Measurements from ENCODE around the gene PSME3IP1. TPM values are rescaled to one million over a fixed set of nuclear protein-coding genes. Genes with fewer than 3 reads are reported as not detected.

The PSME3IP1 gene
- total and polyA plus RNA-seq, 9 of the 15 experiments (the other 6 are each of a cell fraction or from before 2014, with no cell fraction given): 63.8 to 187 (median 142) TPM

- TF ChIP-seq NFIC (IDR thresholded peaks at IDR 0.05) (no peak), ETV1 (tag; conservative IDR thresholded peaks at IDR 0.05; ENCODE audit: low read depth) (no peak), TCF3 (CRISPR knock-in tag; IDR thresholded peaks at IDR 0.05) (no peak), MXD1 (CRISPR knock-in tag; IDR thresholded peaks at IDR 0.05; ENCODE audit: borderline replicate concordance, poor library complexity, severe bottlenecking) (no peak), ZBTB12 (CRISPR knock-in tag; IDR thresholded peaks at IDR 0.05) (no peak)
Measured at GRCh38 chr16:57234707-57235092, 48.9 kb upstream of the PSME3IP1 start (continued).

GRCh38 chr16:57233944-57234706, 48.3 kb upstream of the PSME3IP1 start:
- Histone ChIP-seq H3K9me3 (replicated peaks; ENCODE audit: control insufficient read depth, insufficient read depth, low read depth, low read length) (no peaks in the 10 kb centered on the region), H3K79me2 (ENCODE audit: control insufficient read depth, insufficient read depth, low read length) (no peaks in the 10 kb centered on the region), H3K4me3 (no peak overlapping the region), H3K4me2 (ENCODE audit: insufficient read depth, low read length) (no peak overlapping the region), H3K27ac (ENCODE audit: extremely low read depth, low read depth, low read length) (no peak overlapping the region), H3K9me1 (ENCODE audit: control insufficient read depth, insufficient read depth, low read length) (no peaks in the 10 kb centered on the region), H4K20me1 (replicated peaks; ENCODE audit: control insufficient read depth, insufficient read depth, low read length) (no peaks in the 10 kb centered on the region), H3K27me3 (ENCODE audit: control insufficient read depth in 2 of 2, insufficient read depth in 2 of 2, low read length in 2 of 2) (no peaks in the 10 kb centered on the region), H2AFZ (ENCODE audit: low read depth, low read length) (no peak overlapping the region), H3K36me3 (ENCODE audit: control insufficient read depth, insufficient read depth, low read length) (peaks cover 84% of the 10 kb centered on the region), H3K4me1 (replicated peaks in 1 of 2; ENCODE audit: control insufficient read depth in 2 of 2, insufficient read depth in 2 of 2, low read length in 2 of 2) (peaks cover 0 to 9% of the 10 kb centered on the region in 2 experiments; a peak in 2 of 5 replicates), H3K9ac (ENCODE audit: insufficient read depth in 1 of 2, low read depth in 2 of 2, low read length in 2 of 2) (no peak overlapping the region)
- ChIA-PET POLR2A (no interaction called here), CTCF (ENCODE audit: low intra/inter-chr PET ratio) (no interaction called here)
- no peak for DNase-seq (ENCODE audit: extremely low read depth in 1 of 4, low spot score in 3 of 4)
- in situ Hi-C loops (cut with MboI) (no loop called here), intact Hi-C loops (cut with micrococcal nuclease) (no loop called here)
- no TSS peak for BruUV-seq (replicated peaks)
- 89% methylated on average over 9 of the region's 9 CpGs for WGBS (ENCODE audit: insufficient coverage, low coverage, missing lambda C conversion rate)
- no peak for ATAC-seq
- FAIRE-seq: no peak
- TF ChIP-seq RNF2 (IDR thresholded peaks at IDR 0.05) (no peak), MNT (conservative IDR thresholded peaks at IDR 0.05) (no peak), SUPT5H (IDR thresholded peaks at IDR 0.05) (no peak), ZBTB12 (CRISPR knock-in tag; IDR thresholded peaks at IDR 0.05) (no peak), RBFOX2 (IDR thresholded peaks at IDR 0.05; ENCODE audit: low read depth, low read length) (no peak)

Data from K562 (cell line).